Rectal smooth muscle tissue (tissue), 1 donor: Measurements from ENCODE around the gene AMT.

Source experiments
- H3K27ac ChIP-seq: one replicate; pipeline ENCODE4 v1.7.0; 2013; ENCODE audit warnings: low read depth, low read length, inconsistent platforms
- H3K27me3 ChIP-seq: one replicate; pipeline ENCODE4 v1.7.0; 2013; ENCODE audit warnings: low read length; ENCODE audit not compliant: control insufficient read depth, insufficient read depth
- H3K36me3 ChIP-seq: one replicate; pipeline ENCODE4 v1.7.0; 2013; ENCODE audit warnings: low read length; ENCODE audit not compliant: control insufficient read depth, insufficient read depth
- H3K4me1 ChIP-seq: one replicate; pipeline ENCODE4 v1.7.0; 2013; ENCODE audit warnings: low read length; ENCODE audit not compliant: control insufficient read depth, insufficient read depth
- H3K4me3 ChIP-seq: one replicate; pipeline ENCODE4 v1.7.0; 2013; ENCODE audit warnings: low read length
- H3K9ac ChIP-seq: one replicate; pipeline ENCODE4 v1.7.0; 2013; ENCODE audit warnings: low read length

Gene AMT

GRCh38 chr3:49371946-49372345 lies 50.3 kb downstream of the AMT start:
- Histone ChIP-seq H3K9ac (no peak overlapping the region), H3K36me3 (peaks cover 27% of the 10 kb centered on the region), H3K4me1 (no peaks in the 10 kb centered on the region), H3K4me3 (no peak overlapping the region), H3K27me3 (no peaks in the 10 kb centered on the region), H3K27ac (no peak overlapping the region)

GRCh38 chr3:49370585-49371290 lies 51.5 kb downstream of the AMT start:
- Histone ChIP-seq H3K27me3 (no peaks in the 10 kb centered on the region), H3K36me3 (peaks cover 34% of the 10 kb centered on the region), H3K27ac (no peak overlapping the region), H3K4me1 (no peaks in the 10 kb centered on the region), H3K9ac (no peak overlapping the region), H3K4me3 (no peak overlapping the region)
